ENCODE results near the gene AGFG1. TPM values are rescaled to one million over a fixed set of nuclear protein-coding genes. Genes with fewer than 3 reads are reported as not detected.

AGFG1 gene
- total RNA-seq, 1 experiment from 2014 or later, result 126 TPM

- Mint-ChIP-seq H3K4me3 (ENCODE audit: low read depth, unreplicated experiment) (no peak overlapping the region), H3K27me3 (ENCODE audit: unreplicated experiment) (no peaks in the 10 kb centered on the region), H3K4me1 (ENCODE audit: low read depth, unreplicated experiment) (peaks cover 3% of the 10 kb centered on the region), H3K36me3 (ENCODE audit: insufficient read depth, unreplicated experiment) (no peaks in the 10 kb centered on the region), H3K9me3 (ENCODE audit: low read depth, unreplicated experiment) (no peaks in the 10 kb centered on the region), H3K27ac (ENCODE audit: unreplicated experiment) (no peak overlapping the region)
- CTCF ChIA-PET, result no interaction called here
- intact Hi-C loops (cut with micrococcal nuclease; ENCODE audit: unreplicated experiment), result no loop called here
- TF ChIP-seq CTCF (IDR thresholded peaks at IDR 0.05; ENCODE audit: unreplicated experiment), result no peak
- BruUV-seq (replicated peaks), result no TSS peak
- no peak for DNase-seq
These were observed 27.9 kb upstream of the AGFG1 start for GRCh38 chr2:227443889-227444568.

- no peaks in the 10 kb centered on the region for H3K9me3 Mint-ChIP-seq (ENCODE audit: low read depth, unreplicated experiment)
- CTCF ChIA-PET, result no interaction called here
These were observed 24.4 kb upstream of the AGFG1 start for GRCh38 chr2:227447606-227448005.

GRCh38 chr2:227450311-227450841 lies 21.6 kb upstream of the AGFG1 start:
- no TSS peak for BruUV-seq (replicated peaks)
- no peak overlapping the region for H3K4me3 Mint-ChIP-seq (ENCODE audit: low read depth, unreplicated experiment)
- no peaks in the 10 kb centered on the region for H3K36me3 Mint-ChIP-seq (ENCODE audit: insufficient read depth, unreplicated experiment)
- H3K4me1 Mint-ChIP-seq (ENCODE audit: low read depth, unreplicated experiment), result peaks cover 39% of the 10 kb centered on the region
- peak overlapping the region; percentile 63 for H3K27ac Mint-ChIP-seq (ENCODE audit: unreplicated experiment)
- CTCF ChIA-PET, result interaction anchor here (0.8 to 1.8 kb wide), 3 partner anchors 14 to 57 kb away, joined by 3 to 7 read pairs (median 4); no protein-coding TSS in a partner anchor
- DNase-seq, result no peak
- intact Hi-C loops (cut with micrococcal nuclease; ENCODE audit: unreplicated experiment), result loop anchor here (2.0 kb wide), 1 partner anchor 36 kb away; no protein-coding TSS in a partner anchor
- H3K9me3 Mint-ChIP-seq (ENCODE audit: low read depth, unreplicated experiment), result no peaks in the 10 kb centered on the region
- H3K27me3 Mint-ChIP-seq (ENCODE audit: unreplicated experiment), result no peaks in the 10 kb centered on the region
- TF ChIP-seq CTCF (IDR thresholded peaks at IDR 0.05; ENCODE audit: unreplicated experiment), result no peak

More at GRCh38 chr2:227447606-227448005, 24.4 kb upstream of the AGFG1 start:
- no peak overlapping the region for H3K4me3 Mint-ChIP-seq (ENCODE audit: low read depth, unreplicated experiment)
- H3K27me3 Mint-ChIP-seq (ENCODE audit: unreplicated experiment), result no peaks in the 10 kb centered on the region
- no TSS peak for BruUV-seq (replicated peaks)
- H3K4me1 Mint-ChIP-seq (ENCODE audit: low read depth, unreplicated experiment), result peaks cover 31% of the 10 kb centered on the region
- no peak for TF ChIP-seq CTCF (IDR thresholded peaks at IDR 0.05; ENCODE audit: unreplicated experiment)
- no peak for DNase-seq
- no peaks in the 10 kb centered on the region for H3K36me3 Mint-ChIP-seq (ENCODE audit: insufficient read depth, unreplicated experiment)
- intact Hi-C loops (cut with micrococcal nuclease; ENCODE audit: unreplicated experiment), result no loop called here
- no peak overlapping the region for H3K27ac Mint-ChIP-seq (ENCODE audit: unreplicated experiment)

GRCh38 chr2:227450926-227451654 lies 20.9 kb upstream of the AGFG1 start:
- Mint-ChIP-seq H3K4me3 (ENCODE audit: low read depth, unreplicated experiment) (no peak overlapping the region), H3K27me3 (ENCODE audit: unreplicated experiment) (no peaks in the 10 kb centered on the region), H3K4me1 (ENCODE audit: low read depth, unreplicated experiment) (peaks cover 39% of the 10 kb centered on the region), H3K9me3 (ENCODE audit: low read depth, unreplicated experiment) (no peaks in the 10 kb centered on the region), H3K27ac (ENCODE audit: unreplicated experiment) (peak overlapping the region; percentile 63), H3K36me3 (ENCODE audit: insufficient read depth, unreplicated experiment) (no peaks in the 10 kb centered on the region)
- BruUV-seq (replicated peaks), result no TSS peak
- intact Hi-C loops (cut with micrococcal nuclease; ENCODE audit: unreplicated experiment), result loop anchor here (2.0 kb wide), 1 partner anchor 36 kb away; no protein-coding TSS in a partner anchor
- no peak for DNase-seq
- CTCF ChIA-PET, result interaction anchor here (0.6 to 1.8 kb wide), 3 partner anchors 14 to 262 kb away, joined by 3 to 5 read pairs (median 4); no protein-coding TSS in a partner anchor
- no peak for TF ChIP-seq CTCF (IDR thresholded peaks at IDR 0.05; ENCODE audit: unreplicated experiment)

All from Calu3 (cell line).